ENCODE data around the gene APOL6. TPM values are rescaled to one million over a fixed set of nuclear protein-coding genes. Genes with fewer than 3 reads are reported as not detected.

Gene APOL6
- total and polyA plus RNA-seq, 2 of the 4 experiments (the other 2 are of a cell fraction): 1.2 to 7.2 TPM

GRCh38 chr22:35684732-35685131 lies 36.5 kb downstream of the APOL6 start:
- TF ChIP-seq SMC3 (IDR thresholded peaks at IDR 0.05; ENCODE audit: low read depth, low read length) (no peak), RFX5 (IDR thresholded peaks at IDR 0.05; ENCODE audit: low read depth, low read length) (no peak), NFE2L2 (IDR thresholded peaks at IDR 0.05; ENCODE audit: low read depth, low read length) (no peak), RAD21 (IDR thresholded peaks at IDR 0.05; ENCODE audit: low read length) (no peak), CTCF (conservative IDR thresholded peaks at IDR 0.05; ENCODE audit: low read depth, low read length) (no peak), MAFK (IDR thresholded peaks at IDR 0.05; ENCODE audit: low read depth, low read length) (no peak), FOS (IDR thresholded peaks at IDR 0.05; ENCODE audit: low read depth, low read length) (no peak), MXI1 (IDR thresholded peaks at IDR 0.05; ENCODE audit: borderline replicate concordance, low read depth, low read length) (no peak), USF2 (IDR thresholded peaks at IDR 0.05; ENCODE audit: low read depth, low read length) (no peak), MAZ (IDR thresholded peaks at IDR 0.05; ENCODE audit: borderline replicate concordance, low read depth, low read length) (no peak), RCOR1 (IDR thresholded peaks at IDR 0.05; ENCODE audit: insufficient replicate concordance, low read length) (no peak), CEBPB (IDR thresholded peaks at IDR 0.05; ENCODE audit: low read depth, low read length) (no peak)
- H3K79me1 ChIP-seq (ENCODE audit: low read depth in 1 of 2, low read length in 2 of 2): no peaks in the 10 kb centered on the region
- no peak for DNase-seq
- H3K27ac ChIP-seq (ENCODE audit: insufficient read depth, low read length): no peak overlapping the region
- no peak overlapping the region for H3K4me2 ChIP-seq (ENCODE audit: low read depth, low read length)
- H4K8ac ChIP-seq (ENCODE audit: low read depth in 2 of 2, low read length in 2 of 2): no peak overlapping the region
- no peak for ATAC-seq (ENCODE audit: low read depth)
- H4K91ac ChIP-seq (ENCODE audit: insufficient read depth, low read depth, low read length): no peak overlapping the region
- no peak overlapping the region for H3K14ac ChIP-seq (replicated peaks; ENCODE audit: low read depth, low read length)
- dilution Hi-C loops (cut with HindIII; ENCODE audit: low sequenced_read_pairs, unreplicated experiment) (no loop called here), intact Hi-C loops (cut with micrococcal nuclease) (loop anchor here (2.0 kb wide), 1 partner anchor 52 kb away; no protein-coding TSS in a partner anchor), in situ Hi-C loops (cut with MboI; ENCODE audit: low sequenced_read_pairs) (no loop called here)
- no peaks in the 10 kb centered on the region; the same call in 1 of the 2 replicates for H3K9me1 ChIP-seq (ENCODE audit: insufficient read depth, low read length)
- no peak overlapping the region for H2BK5ac ChIP-seq (ENCODE audit: low read depth, low read length, poor library complexity, severe bottlenecking)
- no peak overlapping the region for H3K9ac ChIP-seq (ENCODE audit: low read depth, low read length)
- peak overlapping the region; percentile 60 for H2AFZ ChIP-seq (replicated peaks; ENCODE audit: low read length, poor library complexity)
- no peak overlapping the region for H2BK120ac ChIP-seq (ENCODE audit: low read depth, low read length)
- no peak overlapping the region for H3K18ac ChIP-seq (ENCODE audit: low read depth, low read length)
- H2BK20ac ChIP-seq (ENCODE audit: low read depth, low read length): no peak overlapping the region
- no peaks in the 10 kb centered on the region for H4K20me1 ChIP-seq (ENCODE audit: insufficient read depth, low read length)
- no peak overlapping the region for H3K56ac ChIP-seq (ENCODE audit: extremely low read depth, insufficient read depth, low read length)
- no peaks in the 10 kb centered on the region for H3K36me3 ChIP-seq (ENCODE audit: control insufficient read depth, insufficient read depth, low read length)
- no TSS peak for BruUV-seq (replicated peaks)
- H3K4me3 ChIP-seq (ENCODE audit: insufficient read depth, low read depth, low read length): no peak overlapping the region
- ChIA-PET CTCF (interaction anchor here (0.6 to 1.7 kb wide), 5 partner anchors 42 to 440 kb away, joined by 3 to 8 read pairs (median 4); partner anchors contain the start of gene RBFOX2), POLR2A (ENCODE audit: unreplicated experiment) (interaction anchor here (0.6 kb wide), 1 partner anchor 333 kb away, joined by 3 read pairs; no protein-coding TSS in a partner anchor)
- H2AK9ac ChIP-seq (replicated peaks; ENCODE audit: low read depth, low read length, poor library complexity): no peak overlapping the region
- no peak overlapping the region; the same call in 2 of the 3 replicates for H2BK15ac ChIP-seq (ENCODE audit: low read depth, low read length)
- H2AK5ac ChIP-seq (ENCODE audit: low read depth, low read length): no peak overlapping the region
- no peaks in the 10 kb centered on the region; the same call in 1 of the 2 replicates for H3K4me1 ChIP-seq (ENCODE audit: control insufficient read depth, insufficient read depth, low read length)
- no peaks in the 10 kb centered on the region for H3K27me3 ChIP-seq (ENCODE audit: control insufficient read depth, insufficient read depth, low read length)
- H3K9me3 ChIP-seq (ENCODE audit: control insufficient read depth, insufficient read depth, low read length): peaks cover 3% of the 10 kb centered on the region; the same call in 1 of the 2 replicates
- no peak overlapping the region for H3K4ac ChIP-seq (ENCODE audit: low read depth, low read length)
- 0 out of 2 replicates have a peak overlapping the region, but pooled peaks have one; percentile 68 for H3K23ac ChIP-seq (ENCODE audit: low read depth, low read length)
- H4K5ac ChIP-seq (ENCODE audit: low read depth, low read length): no peak overlapping the region
